ENCODE measurements around the gene RPL36.

The RPL36 gene

DNA sequence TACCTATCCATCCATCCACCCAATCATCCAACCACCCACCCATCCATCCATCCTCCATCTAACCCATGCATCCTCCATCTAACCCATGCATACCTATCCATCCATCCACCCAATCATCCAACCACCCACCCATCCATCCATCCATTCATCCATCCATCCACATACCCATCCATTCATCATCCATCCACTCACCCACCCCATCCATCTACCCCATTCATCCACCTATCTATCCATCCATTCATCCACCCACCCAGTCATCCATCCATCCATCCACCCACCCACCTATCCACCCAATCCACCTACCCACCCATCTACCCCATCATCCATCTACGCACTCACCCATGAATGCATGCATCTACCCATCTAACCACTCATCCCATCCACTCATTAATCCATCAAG, 16.3 kb upstream of the RPL36 start:
- in situ Hi-C loops (cut with MboI; ENCODE audit: low sequenced_read_pairs), result no loop called here

DNA sequence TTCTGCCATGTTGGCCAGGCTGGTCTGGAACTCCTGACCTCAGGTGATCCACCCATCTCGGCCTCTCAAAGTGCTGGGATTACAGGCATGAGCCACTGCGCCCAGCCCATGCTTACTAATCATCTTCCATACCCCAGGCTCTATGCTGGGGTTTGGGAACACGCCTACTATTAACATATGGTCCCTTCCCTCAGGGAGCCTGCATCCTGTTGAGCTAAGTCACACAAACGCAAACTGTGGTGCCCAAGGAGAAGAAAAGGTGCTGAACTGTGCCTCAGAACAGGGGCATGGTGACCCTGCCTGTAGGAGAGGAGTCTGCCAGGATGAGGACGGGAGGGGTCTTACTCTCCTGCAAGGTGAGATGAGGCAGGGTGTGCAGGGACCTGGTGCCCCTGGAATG, 15.4 kb upstream of the RPL36 start:
- in situ Hi-C loops (cut with MboI; ENCODE audit: low sequenced_read_pairs), result no loop called here

DNA sequence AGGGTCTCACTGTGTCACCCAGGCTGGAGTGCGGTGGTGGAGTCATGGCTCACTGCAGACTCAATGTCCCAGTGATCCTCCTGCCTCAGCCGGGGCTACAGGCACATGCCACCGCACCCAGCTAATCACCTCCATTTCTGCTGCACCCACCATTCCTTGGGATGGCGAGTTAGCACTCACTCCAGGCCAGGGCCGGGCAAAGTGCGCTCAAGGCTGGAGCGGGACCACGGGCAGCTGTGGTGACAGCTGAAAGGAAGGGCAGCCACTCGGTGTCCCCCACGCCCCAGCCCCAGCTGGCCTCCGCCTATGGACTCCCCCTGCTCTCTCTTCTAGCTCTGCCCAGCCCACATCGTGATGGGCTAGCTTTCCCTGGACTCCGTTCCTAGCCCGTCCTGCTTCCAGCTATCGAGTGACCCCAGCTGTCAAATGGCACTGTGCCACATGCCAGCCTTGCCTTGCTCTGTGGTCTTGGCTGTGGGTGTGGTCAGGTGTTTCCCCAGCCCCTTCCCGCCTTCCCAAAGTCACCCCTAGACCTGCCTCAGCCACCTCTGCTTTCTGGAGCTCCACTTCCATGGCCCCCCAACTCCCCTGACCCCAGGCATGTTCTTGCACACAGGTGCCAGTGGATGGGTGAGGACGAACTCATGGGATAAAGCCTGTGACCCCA, 13.9 kb upstream of the RPL36 start:
- in situ Hi-C loops (cut with MboI; ENCODE audit: low sequenced_read_pairs), result no loop called here

DNA sequence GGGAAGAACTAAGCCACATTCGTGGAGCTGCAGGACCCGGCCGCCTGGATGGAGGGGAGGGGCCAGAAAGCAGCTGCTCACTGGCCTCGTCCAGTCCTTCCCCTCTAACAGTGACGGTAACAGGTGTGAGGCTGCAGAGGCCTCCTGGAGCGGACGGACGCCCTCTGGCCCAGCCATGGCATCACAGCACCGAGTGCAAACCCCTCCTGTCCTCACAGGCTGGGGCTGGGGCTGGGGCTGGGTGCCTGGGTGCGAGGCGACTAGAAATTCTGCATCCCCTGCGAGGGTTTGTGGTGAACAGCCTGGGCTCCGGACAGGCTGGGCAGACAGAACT, 13.4 kb upstream of the RPL36 start:
- in situ Hi-C loops (cut with MboI; ENCODE audit: low sequenced_read_pairs), result no loop called here

DNA sequence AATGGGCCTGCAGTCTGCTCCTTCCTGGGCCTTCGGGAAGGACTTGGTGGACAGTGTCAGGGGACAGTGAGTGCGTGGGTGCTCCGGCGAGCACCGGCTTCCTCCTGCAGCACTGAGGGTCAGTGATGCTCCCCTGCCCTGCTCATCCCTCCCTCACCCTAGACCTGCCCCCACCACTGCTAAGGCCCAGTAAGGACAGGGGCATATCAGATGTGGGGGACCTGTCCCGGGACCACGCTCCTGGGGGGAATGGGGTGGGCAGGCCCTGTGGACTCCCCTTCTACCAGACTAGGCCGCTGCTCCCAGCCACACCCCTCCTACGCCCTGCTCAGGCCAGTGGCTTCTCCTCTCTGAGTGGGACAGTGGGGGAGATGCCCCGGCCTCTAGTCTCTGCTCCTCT, 13.0 kb upstream of the RPL36 start:
- in situ Hi-C loops (cut with MboI; ENCODE audit: low sequenced_read_pairs), result no loop called here

DNA sequence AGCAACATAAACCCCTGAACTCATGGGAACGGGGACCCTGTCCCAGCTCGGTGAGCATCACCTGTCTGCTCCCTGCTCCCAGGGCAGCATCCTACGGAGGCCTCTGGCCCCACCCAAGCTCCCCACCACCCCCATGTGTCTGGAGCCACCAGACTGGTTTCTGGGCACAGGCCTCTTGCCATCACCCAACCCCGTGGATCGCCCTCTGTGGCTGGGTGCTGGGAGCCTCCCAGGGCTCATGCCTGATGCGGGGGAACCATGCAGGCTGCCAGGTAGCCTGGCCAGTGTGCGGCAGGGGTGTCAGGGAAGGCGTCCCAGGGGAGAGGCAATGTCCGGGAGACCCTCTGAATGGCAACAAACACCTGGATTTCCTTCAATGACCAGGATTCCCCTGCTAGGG, 12.5 kb upstream of the RPL36 start:
- in situ Hi-C loops (cut with MboI; ENCODE audit: low sequenced_read_pairs), result no loop called here

DNA sequence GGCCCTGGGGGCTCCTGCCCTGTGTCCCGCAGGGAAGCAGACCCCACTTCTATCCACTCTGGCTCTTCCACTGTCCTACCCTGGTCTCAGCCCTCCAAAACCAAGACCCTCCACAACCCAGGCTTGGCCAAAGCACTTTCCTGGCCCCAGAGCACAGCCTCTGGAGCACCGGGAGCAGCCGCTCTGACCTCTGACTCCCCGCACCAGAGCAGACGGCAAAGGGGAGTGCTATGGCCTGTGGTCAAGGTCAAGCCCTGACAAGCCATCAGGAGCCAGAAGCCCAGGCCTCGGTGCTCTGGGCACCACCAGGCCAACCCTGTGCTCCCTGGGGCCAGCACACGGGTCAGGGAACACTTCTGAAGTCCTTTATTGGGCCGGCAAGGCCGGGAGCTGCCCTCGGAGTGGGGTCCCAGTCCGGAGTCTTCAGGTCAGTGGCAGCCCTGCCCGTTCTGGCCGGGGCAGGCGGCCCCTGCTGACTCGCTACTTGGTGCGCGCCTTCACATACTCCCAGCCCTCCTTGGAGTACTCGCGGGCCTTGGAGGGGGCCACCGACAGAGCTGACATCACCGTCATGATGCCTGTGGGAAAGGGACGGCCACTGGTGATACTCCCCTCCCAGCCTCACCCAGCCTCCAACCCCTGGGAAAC, 11.9 kb upstream of the RPL36 start:
- in situ Hi-C loops (cut with MboI; ENCODE audit: low sequenced_read_pairs), result no loop called here

DNA sequence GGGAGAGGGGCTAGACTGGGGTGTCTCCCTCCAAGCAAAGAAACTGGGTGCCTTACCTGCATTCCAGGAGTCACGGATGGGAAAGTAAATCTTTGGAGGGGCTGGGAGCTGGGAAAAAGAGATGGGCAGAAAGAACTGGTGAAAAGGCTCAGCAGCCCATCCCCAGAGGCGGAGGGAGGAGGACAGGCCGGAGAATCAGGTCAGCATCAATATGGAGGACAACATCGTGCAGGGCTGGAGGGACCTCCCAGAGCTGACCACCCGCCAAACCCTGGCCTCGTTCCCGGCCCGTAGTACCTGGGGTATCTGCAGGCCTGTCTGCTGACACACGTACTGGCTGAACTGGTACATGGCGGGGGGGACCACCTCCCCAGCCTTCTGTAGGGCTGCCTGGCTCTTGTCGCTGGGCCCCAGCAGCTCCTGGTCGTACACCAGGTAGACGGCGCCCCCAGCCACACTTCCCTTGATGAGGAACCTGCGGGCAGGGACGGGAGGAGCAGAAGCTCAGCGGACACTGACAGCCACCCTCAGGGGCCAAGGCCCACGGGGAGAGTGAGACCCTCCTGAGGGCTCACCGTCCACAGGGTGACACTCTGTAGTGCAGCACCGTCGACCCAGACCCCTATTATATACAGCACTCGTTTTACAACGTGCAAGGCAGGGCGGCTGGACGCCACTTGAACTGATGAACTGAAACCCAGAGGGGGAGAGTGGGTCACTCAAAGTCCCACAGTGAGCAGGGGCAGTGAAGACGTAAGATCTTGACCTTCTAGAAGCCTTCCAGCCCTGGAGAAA, 10.6 kb upstream of the RPL36 start:
- in situ Hi-C loops (cut with MboI; ENCODE audit: low sequenced_read_pairs), result no loop called here

DNA sequence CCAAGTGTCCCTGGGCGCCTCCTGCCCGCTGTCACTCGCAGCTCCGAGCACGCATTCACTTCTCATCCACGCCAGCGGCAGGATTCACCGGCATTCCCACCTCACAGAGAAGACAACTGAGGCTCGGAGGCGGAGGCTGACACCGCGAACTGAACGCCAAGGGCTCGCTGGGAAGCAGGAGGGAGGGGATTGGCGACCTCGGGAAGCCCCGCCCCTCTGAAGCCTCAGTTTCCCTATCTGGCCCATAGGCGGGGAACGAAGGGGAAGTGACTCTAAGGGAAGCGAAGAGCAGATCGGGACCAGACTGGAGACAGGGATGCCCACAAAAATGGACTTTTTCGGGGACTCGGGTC, 10.0 kb upstream of the RPL36 start:
- in situ Hi-C loops (cut with MboI; ENCODE audit: low sequenced_read_pairs), result no loop called here

DNA sequence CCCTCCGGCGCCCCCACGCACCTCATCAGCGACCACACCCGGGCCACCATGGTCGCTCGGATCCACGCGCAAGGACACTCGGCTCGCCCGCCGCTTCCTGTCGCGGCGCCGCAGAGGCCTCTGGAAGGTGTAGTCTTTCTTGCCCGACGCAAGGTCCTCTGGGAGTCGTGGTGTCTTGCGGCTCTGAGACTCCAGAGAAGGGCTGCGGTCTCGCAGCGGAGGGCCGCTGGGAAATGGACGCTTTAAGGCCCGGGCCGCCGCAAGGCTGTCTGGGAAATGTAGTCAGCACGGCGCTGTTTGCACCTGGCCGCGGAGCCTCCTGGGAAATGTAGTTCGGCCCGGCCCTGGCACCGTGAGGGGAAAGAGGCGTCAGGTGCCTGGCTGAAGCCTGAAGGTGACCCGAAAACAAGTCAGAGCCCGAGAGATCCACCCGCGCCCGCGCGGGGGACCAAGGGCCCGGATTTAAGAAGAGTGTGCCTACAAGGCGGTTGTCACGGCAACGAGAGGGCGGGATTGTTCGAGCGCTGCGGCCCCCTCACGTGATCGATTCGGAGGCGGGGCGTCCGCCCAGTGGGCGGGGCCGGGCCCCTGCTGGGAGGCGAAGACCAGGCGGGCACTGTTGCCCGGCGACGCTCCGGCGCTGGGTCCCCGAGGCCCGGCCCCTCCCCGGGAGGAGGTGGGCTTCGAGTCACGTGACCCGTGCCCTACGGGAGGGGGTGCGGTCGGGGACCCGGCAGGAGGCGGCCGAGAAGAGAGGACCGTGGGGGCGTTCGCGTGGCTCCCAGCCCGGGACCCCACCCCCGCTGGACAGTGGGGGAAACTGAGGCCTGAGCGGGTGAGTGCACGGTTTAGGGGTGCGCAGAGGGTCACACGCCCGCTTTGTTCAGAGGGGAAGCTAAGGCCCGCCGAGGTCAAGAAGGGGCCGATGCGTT, 9.4 kb upstream of the RPL36 start, which contains the start of the genes HSD11B1L and MICOS13:
Gene HSD11B1L, plus strand, starts transcription at position 591 of the 932 bp plus-strand sequence. CDS start 3,806 bp downstream, outside the sequence.
Gene MICOS13, minus strand, starts transcription at position 80 of the 932 bp plus-strand sequence. Its CDS starts 30 bp downstream, at position 50.
- in situ Hi-C loops (cut with MboI; ENCODE audit: low sequenced_read_pairs), result no loop called here

DNA sequence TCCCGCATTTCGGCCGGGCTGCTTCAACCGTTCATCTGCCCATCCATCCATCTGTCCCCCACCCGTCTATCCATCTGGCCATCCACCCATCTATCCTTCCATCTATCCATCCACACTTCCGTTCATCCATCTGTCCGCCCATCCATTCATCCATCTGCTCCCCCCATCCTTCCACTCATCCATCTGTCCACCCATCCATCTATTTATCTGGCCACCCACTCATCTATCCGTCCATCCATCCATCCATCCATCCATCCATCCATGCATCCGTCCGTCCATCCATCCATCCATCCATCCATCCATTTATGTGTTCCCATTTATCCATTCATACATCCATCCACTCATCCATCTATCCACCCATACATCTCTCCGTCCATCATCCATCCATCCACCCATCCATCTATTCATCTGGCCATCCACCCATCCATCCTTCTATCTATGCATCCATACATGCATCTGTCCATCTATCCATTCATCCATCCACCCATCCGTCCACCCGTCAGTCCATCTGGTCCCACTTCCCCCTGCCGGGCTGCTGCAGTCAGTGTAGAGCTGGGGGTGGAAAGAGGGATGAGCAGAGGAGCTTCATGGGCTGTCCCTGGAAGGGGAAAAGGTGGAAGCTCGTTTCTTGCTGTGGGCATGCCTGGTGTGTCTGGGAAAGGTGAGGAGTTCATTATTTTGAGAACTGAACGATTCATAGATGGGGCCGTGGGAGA, 8.5 kb upstream of the RPL36 start:
- in situ Hi-C loops (cut with MboI; ENCODE audit: low sequenced_read_pairs), result no loop called here

DNA sequence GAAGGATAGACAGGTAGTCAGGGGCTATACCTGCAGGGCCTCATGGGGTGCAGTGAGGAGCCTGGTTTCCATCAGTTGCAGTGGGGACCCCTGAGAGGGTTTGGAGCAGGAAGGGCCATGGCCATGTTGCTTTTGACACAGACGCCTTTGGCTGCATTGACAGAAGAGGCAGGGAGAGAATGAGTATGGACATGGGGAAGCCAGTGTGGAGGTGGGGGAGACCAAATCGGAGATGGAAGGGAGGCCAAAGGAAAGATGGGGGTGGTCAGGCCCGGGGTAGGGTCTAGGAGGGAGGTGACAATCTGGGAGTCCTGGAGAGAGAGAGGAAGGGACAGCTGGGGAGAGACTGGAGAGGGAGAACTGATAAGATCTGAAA, 8.0 kb upstream of the RPL36 start:
- in situ Hi-C loops (cut with MboI; ENCODE audit: low sequenced_read_pairs), result no loop called here

DNA sequence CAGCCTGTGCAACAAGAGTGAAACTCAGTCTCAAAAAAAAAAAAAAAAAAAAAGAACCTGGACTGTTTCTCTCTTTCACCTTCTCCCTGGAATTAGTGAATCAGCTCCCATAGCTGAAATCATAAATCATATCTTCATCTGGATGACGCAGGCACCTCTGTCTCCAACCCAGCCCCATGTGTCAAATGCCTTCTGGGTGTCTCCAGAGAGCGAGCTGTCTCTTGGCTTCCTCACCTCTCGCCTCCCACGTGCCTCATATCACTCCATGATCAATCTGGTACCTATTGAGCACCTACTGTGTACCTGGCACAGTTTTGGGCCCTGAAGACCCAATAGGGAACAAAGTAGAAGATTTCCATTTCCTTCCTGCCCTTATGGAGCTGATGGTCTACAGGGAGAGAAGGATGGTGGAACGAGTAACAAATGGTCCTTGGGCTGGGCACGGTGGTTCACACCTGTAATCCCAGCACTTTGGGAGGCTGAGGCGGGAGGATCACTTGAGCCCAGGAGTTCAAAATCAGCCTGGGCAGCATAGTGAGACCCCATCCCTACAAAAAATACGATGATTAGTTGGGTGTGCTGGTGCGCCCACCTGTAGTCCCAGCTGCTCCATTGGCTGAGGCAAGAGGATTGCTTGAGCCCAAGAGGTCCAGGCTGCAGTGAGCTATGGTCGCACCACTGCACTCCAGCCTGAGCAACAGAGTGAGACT, 6.8 kb upstream of the RPL36 start:
- in situ Hi-C loops (cut with MboI; ENCODE audit: low sequenced_read_pairs), result no loop called here

DNA sequence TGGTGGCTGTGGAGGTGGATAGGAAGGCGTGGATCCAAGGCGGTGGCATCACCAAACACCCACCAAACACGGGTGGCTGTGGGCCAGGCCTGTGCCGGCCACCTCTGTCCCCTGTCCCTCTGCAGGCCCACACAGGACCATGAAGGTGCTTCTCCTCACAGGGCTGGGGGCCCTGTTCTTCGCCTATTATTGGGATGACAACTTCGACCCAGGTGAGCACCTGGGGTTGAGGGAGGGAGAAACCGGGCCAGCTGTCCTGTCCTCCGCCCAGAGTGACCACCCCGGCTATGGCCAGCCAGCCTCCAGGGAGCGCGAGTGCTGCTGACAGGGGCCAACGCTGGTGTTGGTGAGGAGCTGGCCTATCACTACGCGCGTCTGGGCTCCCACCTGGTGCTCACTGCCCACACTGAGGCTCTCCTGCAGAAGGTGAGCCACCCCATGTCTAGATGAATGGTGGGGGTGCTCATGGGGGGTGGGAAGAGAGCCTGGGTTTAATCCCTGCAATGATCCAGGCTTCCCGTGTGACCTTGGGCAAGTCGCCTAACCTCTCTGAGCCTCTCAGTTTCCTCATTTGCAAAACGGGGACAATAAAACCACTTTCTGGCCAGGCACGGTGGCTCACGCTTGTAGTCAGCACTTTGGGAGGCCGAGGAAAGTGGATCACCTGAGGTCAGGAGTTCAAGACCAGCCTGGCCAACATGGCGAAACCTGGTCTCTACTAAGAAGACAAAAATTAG, 5.2 kb upstream of the RPL36 start:
- in situ Hi-C loops (cut with MboI; ENCODE audit: low sequenced_read_pairs), result no loop called here

DNA sequence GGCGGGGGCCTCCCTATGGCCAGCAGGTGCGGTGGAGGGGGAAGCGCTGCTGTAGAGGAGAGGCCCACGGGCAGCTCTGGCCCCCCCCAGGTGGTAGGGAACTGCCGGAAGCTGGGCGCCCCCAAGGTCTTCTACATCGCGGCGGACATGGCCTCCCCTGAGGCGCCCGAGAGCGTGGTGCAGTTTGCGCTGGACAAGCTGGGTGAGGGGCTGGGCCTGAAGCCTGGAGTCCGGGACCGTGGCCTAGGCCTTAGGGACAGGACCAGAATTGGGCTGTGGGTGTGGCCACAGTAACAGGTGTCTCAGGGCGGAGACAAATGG, 3.8 kb upstream of the RPL36 start:
- in situ Hi-C loops (cut with MboI; ENCODE audit: low sequenced_read_pairs), result no loop called here

DNA sequence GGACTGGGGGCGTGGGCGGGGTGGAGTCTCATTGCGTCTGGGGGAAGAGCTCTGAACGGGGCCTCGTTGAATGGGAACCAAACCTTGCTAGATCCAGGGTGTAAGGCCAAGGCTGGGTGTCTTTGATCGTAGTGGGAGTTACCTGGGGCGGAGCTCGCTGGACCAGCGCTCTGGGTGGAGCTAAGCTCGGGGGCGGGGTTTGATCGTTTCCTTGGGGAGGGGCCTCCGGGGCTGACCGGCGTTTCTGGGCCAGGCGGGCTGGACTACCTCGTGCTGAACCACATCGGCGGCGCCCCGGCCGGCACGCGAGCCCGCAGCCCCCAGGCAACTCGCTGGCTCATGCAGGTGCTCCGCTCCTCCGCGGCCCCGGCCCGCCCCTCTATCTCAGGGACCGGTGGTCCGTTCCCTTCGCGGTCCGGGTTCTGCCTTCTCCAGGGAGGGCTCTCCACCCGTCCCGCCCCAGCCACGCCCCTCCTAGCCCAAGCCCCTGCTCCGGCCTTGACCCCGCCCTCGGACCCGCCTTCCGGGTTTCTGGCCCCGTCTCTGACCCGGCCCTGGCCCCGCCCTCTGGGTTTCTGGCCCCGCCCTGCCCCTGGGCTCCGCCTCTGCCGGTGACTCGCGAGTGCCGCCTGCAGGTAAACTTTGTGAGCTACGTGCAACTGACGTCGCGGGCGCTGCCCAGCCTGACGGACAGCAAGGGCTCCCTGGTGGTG, 3.3 kb upstream of the RPL36 start:
- in situ Hi-C loops (cut with MboI; ENCODE audit: low sequenced_read_pairs), result no loop called here

DNA sequence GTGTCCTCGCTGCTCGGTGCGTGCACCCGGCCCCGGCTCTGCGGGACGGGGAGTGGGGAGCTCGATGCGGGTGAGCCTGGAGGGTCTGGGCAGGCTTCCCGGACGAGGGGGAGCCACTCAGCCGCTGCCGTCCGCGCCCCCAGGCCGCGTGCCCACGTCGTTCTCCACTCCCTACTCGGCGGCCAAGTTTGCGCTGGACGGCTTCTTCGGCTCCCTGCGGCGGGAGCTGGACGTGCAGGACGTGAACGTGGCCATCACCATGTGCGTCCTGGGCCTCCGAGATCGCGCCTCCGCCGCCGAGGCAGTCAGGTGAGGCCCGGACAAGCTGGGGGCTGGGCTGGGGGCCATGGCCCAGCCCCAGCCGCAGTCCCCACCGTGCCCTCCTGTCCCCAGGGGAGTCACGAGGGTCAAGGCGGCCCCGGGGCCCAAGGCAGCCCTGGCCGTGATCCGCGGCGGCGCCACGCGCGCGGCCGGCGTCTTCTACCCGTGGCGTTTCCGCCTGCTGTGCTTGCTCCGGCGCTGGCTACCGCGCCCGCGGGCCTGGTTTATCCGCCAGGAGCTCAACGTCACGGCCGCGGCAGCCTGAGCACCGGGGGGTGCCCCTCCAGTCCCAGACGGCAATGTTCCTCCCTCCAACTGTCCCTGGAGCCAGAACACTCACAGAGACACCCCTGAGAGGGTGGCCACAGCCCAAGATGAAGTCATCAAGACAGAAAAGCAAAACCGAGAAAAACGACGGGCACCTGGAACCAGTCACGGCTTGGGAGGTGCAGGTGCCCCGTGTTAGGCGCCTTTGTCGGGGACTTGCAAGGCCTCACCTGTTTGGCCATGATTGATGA, 2.5 kb upstream of the RPL36 start:
- in situ Hi-C loops (cut with MboI; ENCODE audit: low sequenced_read_pairs), result no loop called here

All from HL-60/S4 treated with phorbol 12-myristate 13-acetate at 8.2 ng/mL for 4 days and 3 days (cell line).